Left lung (tissue), 10 donors: ENCODE results near the gene C8G. TPM values are rescaled to one million over a fixed set of nuclear protein-coding genes. Genes with fewer than 3 reads are reported as not detected.
A peak's percentile ranks its signal among the peaks of the same experiment; 100 is the strongest.

Source experiments
- ATAC-seq: fragments of 200-7000 bp; cut with Tn5 transposase; one replicate; pipeline ENCODE4 v1.9.1; 2020; ENCODE audit warnings: moderate library complexity
- DNase-seq, 4 donors: peaks; one replicate each; pipeline ENCODE4 v3.0.0-alpha.2; 2013 to 2020
- H3K27ac ChIP-seq, 2 donors: fragments of 200-600 bp; sonication (generic) in 1 of 2; one replicate each; pipeline versions ENCODE4 v1.5.0 to v1.8.0; 2020 to 2021
- H3K27me3 ChIP-seq, 2 donors: fragments of 200-600 bp; sonication (generic) in 1 of 2; one replicate each; pipeline versions ENCODE4 v1.5.0 to v1.8.0; 2020 to 2021
- H3K36me3 ChIP-seq, 2 donors: fragments of 200-600 bp; sonication (generic) in 1 of 2; one replicate each; pipeline versions ENCODE4 v1.5.0 to v1.8.0; 2020 to 2021
- H3K4me1 ChIP-seq, 2 donors: fragments of 200-600 bp; one replicate each; pipeline ENCODE4 v1.8.0; 2021
- H3K4me3 ChIP-seq, 2 donors: fragments of 200-600 bp; sonication (generic) in 1 of 2; one replicate each; pipeline versions ENCODE4 v1.5.0 to v1.8.0; 2020 to 2021; ENCODE audit warnings: mild to moderate bottlenecking in 1 of 2
- H3K9me3 ChIP-seq, 2 donors: fragments of 200-600 bp; sonication (generic) in 1 of 2; one replicate each; pipeline versions ENCODE4 v1.5.0 to v1.8.0; 2020 to 2021
- intact Hi-C, 2 donors: fragments of 100-400 bp; cut with DNase I; formaldehyde crosslinking; loops; one replicate each; pipeline versions ENCODE4 v1.11.2 to v1.14.2; 2022
- polyA plus RNA-seq, 6 donors: library from polyadenylated mRNA; unstranded; fragments of 120-200 nt; gene quantifications; one replicate each; pipeline ENCODE4 v1.2.1, GENCODE V29; 2013; ENCODE audit not compliant: insufficient read length in 6 of 6
- total RNA-seq, 2 donors: library from RNA; stranded (reverse); fragmentation: NEBNext Ultra II Directional; extraction: Animal tissue kit (Norgen Biotek cat#: 25700); gene quantifications; one replicate each; pipeline ENCODE4 v1.2.1, GENCODE V29; 2021
- TF ChIP-seq, protein P1 (sequence below), 2 donors: fragments of 200-600 bp; sonication (generic) in 1 of 2; IDR thresholded peaks; one replicate each; pipeline versions ENCODE4 v1.5.0 to v1.8.0; 2021; ENCODE audit warnings: antibody characterized with exemption in 2 of 2
- donor health status: DM: no; HTN: yes; CAD: no.
- donor health status: DM: no; HTN: no; CAD: no.

The C8G gene
- total and polyA plus RNA-seq, 8 donors, result 0.47 to 1.2 (median 0.85) TPM

DNA sequence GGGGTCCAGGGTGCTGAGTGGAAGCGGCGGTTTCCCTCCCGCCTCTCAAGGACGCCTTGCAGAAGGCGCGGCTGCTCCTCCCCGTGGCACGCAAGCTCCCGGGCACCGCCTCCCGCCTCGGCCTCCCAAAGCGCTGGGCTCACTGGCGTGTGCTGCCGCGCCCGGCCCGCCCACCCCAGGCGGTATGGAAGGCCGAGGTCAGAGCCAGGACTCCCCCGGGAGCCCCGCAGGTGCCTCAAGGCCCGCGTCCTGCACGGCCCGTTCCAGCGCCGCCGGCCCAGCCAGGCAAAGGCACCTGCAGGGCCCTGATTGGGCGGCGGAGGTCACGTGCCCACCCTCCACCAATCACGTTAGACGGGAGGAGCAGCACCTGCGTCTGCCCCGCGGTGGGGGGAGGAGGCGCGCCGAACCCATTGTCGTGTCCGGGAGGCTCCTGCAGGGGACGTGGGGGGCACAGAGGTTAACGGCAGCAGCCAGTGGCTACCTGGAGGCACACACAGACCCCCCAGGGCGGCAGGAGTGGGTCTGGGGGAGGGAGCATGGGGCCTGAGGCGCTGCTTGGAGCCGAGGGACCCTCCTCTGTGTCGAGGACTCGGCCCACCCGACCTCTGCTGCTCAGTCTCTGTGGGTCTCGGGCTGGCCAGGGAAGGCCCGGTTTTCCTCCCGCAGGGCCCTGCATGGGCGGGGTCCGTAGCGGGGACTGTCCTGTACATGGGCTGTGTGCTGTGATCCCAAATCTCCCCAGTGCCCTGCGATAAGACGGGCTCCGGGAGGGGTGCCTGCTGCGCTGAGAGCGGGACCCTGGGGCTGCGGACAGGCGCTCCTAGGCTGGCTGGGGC, 5.0 kb downstream of the C8G start:
- Histone ChIP-seq H3K27me3 (no peaks in the 10 kb centered on the region), H3K4me1 (peaks cover 10 to 35% of the 10 kb centered on the region in 2 donors), H3K9me3 (no peaks in the 10 kb centered on the region), H3K27ac (peak overlapping the region; percentile 76 to 81), H3K36me3 (no peaks in the 10 kb centered on the region), H3K4me3 (peak overlapping the region; percentile 50 to 70)
- ATAC-seq (peak; percentile 92), DNase-seq (peak; percentile 68 to 98 (median 94))
- intact Hi-C loops, result no loop called here
- TF ChIP-seq, protein P1, sequence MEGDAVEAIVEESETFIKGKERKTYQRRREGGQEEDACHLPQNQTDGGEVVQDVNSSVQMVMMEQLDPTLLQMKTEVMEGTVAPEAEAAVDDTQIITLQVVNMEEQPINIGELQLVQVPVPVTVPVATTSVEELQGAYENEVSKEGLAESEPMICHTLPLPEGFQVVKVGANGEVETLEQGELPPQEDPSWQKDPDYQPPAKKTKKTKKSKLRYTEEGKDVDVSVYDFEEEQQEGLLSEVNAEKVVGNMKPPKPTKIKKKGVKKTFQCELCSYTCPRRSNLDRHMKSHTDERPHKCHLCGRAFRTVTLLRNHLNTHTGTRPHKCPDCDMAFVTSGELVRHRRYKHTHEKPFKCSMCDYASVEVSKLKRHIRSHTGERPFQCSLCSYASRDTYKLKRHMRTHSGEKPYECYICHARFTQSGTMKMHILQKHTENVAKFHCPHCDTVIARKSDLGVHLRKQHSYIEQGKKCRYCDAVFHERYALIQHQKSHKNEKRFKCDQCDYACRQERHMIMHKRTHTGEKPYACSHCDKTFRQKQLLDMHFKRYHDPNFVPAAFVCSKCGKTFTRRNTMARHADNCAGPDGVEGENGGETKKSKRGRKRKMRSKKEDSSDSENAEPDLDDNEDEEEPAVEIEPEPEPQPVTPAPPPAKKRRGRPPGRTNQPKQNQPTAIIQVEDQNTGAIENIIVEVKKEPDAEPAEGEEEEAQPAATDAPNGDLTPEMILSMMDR (IDR thresholded peaks at IDR 0.05), result peak in 1 of 2 donors; percentile 12

DNA sequence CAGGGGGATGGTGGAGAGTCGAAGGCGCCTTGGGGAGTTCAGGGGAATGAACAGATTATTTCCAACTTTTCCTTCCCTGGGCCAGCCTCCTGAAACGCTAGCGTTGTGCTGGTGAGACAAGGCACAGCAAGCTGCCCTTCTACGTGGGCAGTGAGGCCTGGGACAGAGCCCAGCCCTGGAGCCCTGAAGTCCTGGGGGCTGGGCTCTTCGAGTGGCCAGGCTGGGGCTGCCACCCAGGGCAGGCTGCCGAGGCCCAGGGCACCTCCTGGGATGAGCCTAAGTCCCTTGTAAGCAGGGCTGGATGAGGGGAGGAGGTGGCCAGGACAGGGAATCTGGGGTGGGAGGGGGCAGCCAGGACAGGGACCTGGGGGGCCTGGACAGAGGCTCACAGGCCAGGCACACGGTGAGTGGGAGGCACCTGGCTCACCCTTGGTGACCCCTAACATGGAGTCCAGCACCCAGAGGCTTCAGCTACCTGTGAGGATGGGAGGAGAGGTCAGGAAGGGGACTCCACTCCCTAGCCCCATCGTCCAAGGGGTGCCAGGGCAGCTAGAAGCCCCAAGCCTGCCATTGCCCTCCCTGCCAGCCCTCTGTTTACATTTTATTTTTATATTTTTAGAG, 5.7 kb downstream of the C8G start:
- Histone ChIP-seq H3K4me3 (peak overlapping the region; percentile 50 to 70), H3K27me3 (no peaks in the 10 kb centered on the region), H3K9me3 (no peaks in the 10 kb centered on the region), H3K36me3 (no peaks in the 10 kb centered on the region), H3K4me1 (peaks cover 10 to 33% of the 10 kb centered on the region in 2 donors), H3K27ac (peak overlapping the region; percentile 76 to 81)
- intact Hi-C loops, result no loop called here
- TF ChIP-seq, protein P1 (IDR thresholded peaks at IDR 0.05), result no peak
- DNase-seq, result peak in 1 of 4 donors; percentile 58
- ATAC-seq, result peak; percentile 61

DNA sequence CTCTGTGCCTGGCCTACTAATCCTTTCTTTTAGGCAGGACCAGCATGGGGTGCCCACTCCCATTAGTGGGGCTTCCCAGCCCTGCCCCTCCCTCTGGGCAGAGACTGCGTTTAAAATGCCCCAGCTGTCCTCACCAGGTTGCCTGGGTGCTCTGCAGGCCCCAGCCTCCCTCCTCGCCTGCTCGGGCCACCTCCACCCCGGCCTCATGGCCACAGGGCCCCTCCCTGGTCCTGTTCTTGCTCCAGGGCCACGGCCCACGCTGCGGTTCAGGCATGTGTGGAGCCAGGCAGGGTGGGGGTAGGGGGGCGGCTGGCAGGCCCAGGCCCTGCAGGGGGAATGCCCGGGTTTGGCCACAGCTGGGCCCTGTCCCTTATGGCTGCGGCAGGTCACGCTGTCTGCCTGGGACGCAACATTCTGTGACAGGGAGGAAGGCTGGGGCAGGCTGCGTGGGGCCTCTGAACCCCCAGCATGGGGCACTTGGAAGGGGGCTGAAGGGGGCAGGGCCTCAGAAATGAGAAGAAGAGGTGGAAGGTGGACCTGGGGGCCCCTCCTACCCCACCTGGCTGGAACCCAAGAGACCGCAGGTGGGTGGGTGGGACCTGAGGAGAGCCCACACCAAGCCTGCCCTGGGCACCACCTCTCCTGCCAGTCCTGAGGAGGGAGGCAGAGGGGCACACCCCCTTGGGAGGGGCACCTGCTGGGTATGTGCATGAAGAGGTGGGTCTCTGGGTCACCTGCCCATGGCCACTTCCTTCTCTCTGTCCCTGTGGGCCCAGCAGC, 6.7 kb downstream of the C8G start, which contains the start of gene LCN12:
Gene LCN12 (plus strand): TSS at position 733 of the 780 bp plus-strand sequence. CDS start 55 bp downstream, outside the sequence.
- intact Hi-C loops, result no loop called here
- DNase-seq, result peak in 2 of 4 donors; percentile 71 to 76
- no peak within 1 kb of the TSS for H3K27ac ChIP-seq
- no peaks in the 10 kb centered on the region for H3K36me3 ChIP-seq
- no peak for ATAC-seq
- no peaks in the 10 kb centered on the region for H3K27me3 ChIP-seq
- H3K9me3 ChIP-seq, result no peaks in the 10 kb centered on the region
- TF ChIP-seq, protein P1 (IDR thresholded peaks at IDR 0.05), result no peak
- H3K4me3 ChIP-seq, result no peak within 1 kb of the TSS
- H3K4me1 ChIP-seq, result peaks cover 10 to 33% of the 10 kb centered on the region in 2 donors

DNA sequence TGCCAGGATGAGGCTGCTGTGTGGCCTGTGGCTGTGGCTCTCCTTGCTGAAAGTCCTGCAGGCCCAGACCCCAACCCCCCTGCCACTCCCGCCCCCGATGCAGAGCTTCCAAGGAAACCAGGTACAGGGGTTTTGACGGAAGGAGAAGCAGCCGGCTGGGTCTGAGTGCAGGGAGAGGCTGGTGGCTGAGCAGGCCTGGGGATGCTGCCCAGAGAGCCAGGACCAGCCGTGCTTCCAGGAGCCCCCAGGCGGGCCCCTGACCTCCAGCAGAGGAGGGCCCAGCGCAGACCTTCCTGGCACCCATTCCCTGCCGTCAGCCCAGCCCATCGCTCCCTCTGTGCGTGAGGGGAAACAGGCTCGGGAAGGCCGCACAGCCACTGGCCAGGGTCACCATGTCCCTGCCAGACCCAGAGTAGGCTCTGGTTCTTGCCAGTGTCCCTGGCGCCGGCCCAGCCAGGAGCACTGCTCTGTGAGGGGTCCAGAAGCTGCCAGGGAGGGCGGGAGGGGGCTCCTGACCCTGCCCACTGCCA, 7.3 kb downstream of the C8G start:
- Histone ChIP-seq H3K27me3 (no peaks in the 10 kb centered on the region), H3K36me3 (no peaks in the 10 kb centered on the region), H3K4me1 (peaks cover 10 to 33% of the 10 kb centered on the region in 2 donors), H3K27ac (no peak overlapping the region), H3K4me3 (no peak overlapping the region), H3K9me3 (no peaks in the 10 kb centered on the region)
- TF ChIP-seq, protein P1 (IDR thresholded peaks at IDR 0.05), result no peak
- no peak for ATAC-seq
- peak in 2 of 4 donors; percentile 35 to 67 for DNase-seq
- intact Hi-C loops, result no loop called here
